OCI-LY7 (cell line): Measurements from ENCODE around the gene PHF14. TPM values are rescaled to one million over a fixed set of nuclear protein-coding genes. Genes with fewer than 3 reads are reported as not detected.
"Not testable (repeated sequence)": the region's sequence is repeated elsewhere in the genome, so short reads cannot be mapped to it uniquely, and the experiment has no call there.

Source experiments
- BruUV-seq: library from RNA; stranded (reverse); fragments of 400-500 nt; replicated peaks from 2 replicates; lab custom pipeline; 2021; lab: Mats Ljungman, UMichigan
- CTCF ChIA-PET: fragments of 300-600 bp; sonication (Branson Sonifier 250); formaldehyde crosslinking; loops from one replicate; lab custom pipeline; 2022; ENCODE audit warnings: antibody characterized with exemption; ENCODE audit not compliant: unreplicated experiment; lab: Charles Lee
- POLR2A ChIA-PET: fragments of 300-600 bp; sonication (Branson Sonifier 250); formaldehyde crosslinking; loops from one replicate; lab custom pipeline; 2022; ENCODE audit warnings: antibody characterized with exemption; lab: Charles Lee
- DNase-seq: peaks from one replicate; pipeline ENCODE4 v3.0.0-alpha.2; 2015; ENCODE audit warnings: low spot score
- H2AFZ ChIP-seq: fragments of 200-600 bp; sonication (generic), shearing (Covaris generic); 2 replicates; pipeline ENCODE4 v1.6.1; 2014; ENCODE audit warnings: mild to moderate bottlenecking, antibody characterized with exemption, low read length, moderate library complexity
- H3K27ac ChIP-seq: fragments of 200-600 bp; sonication (generic); 2 replicates; pipeline ENCODE4 v1.5.1; 2014; ENCODE audit warnings: mixed run types, low read depth, mild to moderate bottlenecking, moderate library complexity, low read length, inconsistent platforms; ENCODE audit not compliant: poor library complexity, severe bottlenecking
- H3K36me3 ChIP-seq: fragments of 200-600 bp; sonication (generic); 2 replicates; pipeline ENCODE4 v1.6.1; 2014; ENCODE audit warnings: mild to moderate bottlenecking, antibody characterized with exemption, low read length, moderate library complexity, mixed read lengths; ENCODE audit not compliant: insufficient read depth
- H3K4me1 ChIP-seq: fragments of 200-600 bp; sonication (generic); 2 replicates; pipeline ENCODE4 v1.5.1; 2014; ENCODE audit warnings: mild to moderate bottlenecking, low read length; ENCODE audit not compliant: insufficient read depth, poor library complexity, severe bottlenecking
- H3K4me2 ChIP-seq: fragments of 200-600 bp; sonication (generic); 2 replicates; pipeline ENCODE4 v1.6.1; 2014; ENCODE audit warnings: mild to moderate bottlenecking, low read length
- H3K4me3 ChIP-seq: fragments of 200-600 bp; sonication (generic); 2 replicates; pipeline ENCODE4 v1.5.1; 2014; ENCODE audit warnings: mild to moderate bottlenecking, low read depth, low read length; ENCODE audit not compliant: poor library complexity, severe bottlenecking
- H3K79me2 ChIP-seq: fragments of 200-600 bp; sonication (generic); 2 replicates; pipeline ENCODE4 v1.6.1; 2016; ENCODE audit warnings: low read depth, mild to moderate bottlenecking, low read length, moderate library complexity, mixed read lengths; ENCODE audit not compliant: insufficient read depth
- H3K9me2 ChIP-seq: fragments of 200-600 bp; sonication (generic); 2 replicates; pipeline ENCODE4 v1.6.1; 2016; ENCODE audit warnings: mild to moderate bottlenecking, low read length, mixed read lengths; ENCODE audit not compliant: insufficient read depth
- H3K9me3 ChIP-seq: fragments of 200-600 bp; sonication (generic); 2 replicates; pipeline ENCODE4 v1.6.1; 2014; ENCODE audit warnings: mild to moderate bottlenecking, mixed run types, low read length, mixed read lengths
- H4K20me1 ChIP-seq: fragments of 200-600 bp; sonication (generic); 2 replicates; pipeline ENCODE4 v1.6.1; 2014; ENCODE audit warnings: mild to moderate bottlenecking, antibody characterized with exemption, low read length, moderate library complexity, mixed read lengths; ENCODE audit not compliant: insufficient read depth
- EZH2phosphoT487 ChIP-seq: fragments of 200-600 bp; sonication (generic); IDR thresholded peaks from 2 replicates; pipeline ENCODE4 v1.6.1; 2018; ENCODE audit warnings: low read depth, borderline replicate concordance, mild to moderate bottlenecking, mixed run types, antibody characterized with exemption, low read length, moderate library complexity, mixed read lengths
- intact Hi-C: fragments of 100-400 bp; cut with micrococcal nuclease; formaldehyde crosslinking; loops from one replicate; pipeline ENCODE4 v1.10.0; 2022; ENCODE audit not compliant: unreplicated experiment
- total RNA-seq, 2 experiments: library from RNA; depleted of rRNA in 1 of 2; stranded (reverse); fragments of >200 nt in 1 of 2; shearing (Covaris generic) in 1 of 2; gene quantifications; 2 replicates each; pipeline ENCODE4 v1.2.3, GENCODE V29; 2014 to 2022
- TF ChIP-seq, protein P1 (sequence below): fragments of 200-600 bp; sonication (generic); conservative IDR thresholded peaks from 2 replicates; pipeline ENCODE4 v1.5.1; 2014; ENCODE audit warnings: mild to moderate bottlenecking, antibody characterized with exemption, low read length, moderate library complexity, mixed read lengths

PHF14 gene
- total RNA-seq, 2 experiments from 2014 or later = 39.9 to 55.5 TPM

DNA sequence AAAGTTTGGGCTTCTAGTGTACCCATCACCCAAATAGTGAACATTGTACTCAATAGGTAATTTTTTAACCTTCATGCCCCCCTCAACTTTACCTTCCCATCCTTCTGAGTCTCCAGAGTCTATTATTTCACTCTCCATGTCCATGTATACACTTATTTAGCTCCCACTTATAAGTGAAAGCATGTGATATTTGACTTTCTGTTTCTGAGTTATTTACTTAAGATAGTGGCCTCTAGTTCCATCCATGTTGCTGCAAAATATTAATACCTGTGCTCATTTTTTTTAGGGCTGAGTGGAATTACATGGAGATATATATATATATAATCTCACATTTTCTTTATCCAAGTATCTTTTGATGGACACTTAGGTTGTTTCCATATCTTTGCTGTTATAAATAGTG is 21.1 kb upstream of the PHF14 start:
- Histone ChIP-seq H3K9me2 (no peaks in the 10 kb centered on the region), H3K79me2 (no peaks in the 10 kb centered on the region), H4K20me1 (no peaks in the 10 kb centered on the region), H3K4me3 (no peak overlapping the region), H3K9me3 (no peaks in the 10 kb centered on the region), H2AFZ (no peak overlapping the region), H3K27ac (no peak overlapping the region), H3K4me1 (peaks cover 3% of the 10 kb centered on the region), H3K4me2 (no peak overlapping the region), H3K36me3 (no peaks in the 10 kb centered on the region)
- TF ChIP-seq, protein P1, sequence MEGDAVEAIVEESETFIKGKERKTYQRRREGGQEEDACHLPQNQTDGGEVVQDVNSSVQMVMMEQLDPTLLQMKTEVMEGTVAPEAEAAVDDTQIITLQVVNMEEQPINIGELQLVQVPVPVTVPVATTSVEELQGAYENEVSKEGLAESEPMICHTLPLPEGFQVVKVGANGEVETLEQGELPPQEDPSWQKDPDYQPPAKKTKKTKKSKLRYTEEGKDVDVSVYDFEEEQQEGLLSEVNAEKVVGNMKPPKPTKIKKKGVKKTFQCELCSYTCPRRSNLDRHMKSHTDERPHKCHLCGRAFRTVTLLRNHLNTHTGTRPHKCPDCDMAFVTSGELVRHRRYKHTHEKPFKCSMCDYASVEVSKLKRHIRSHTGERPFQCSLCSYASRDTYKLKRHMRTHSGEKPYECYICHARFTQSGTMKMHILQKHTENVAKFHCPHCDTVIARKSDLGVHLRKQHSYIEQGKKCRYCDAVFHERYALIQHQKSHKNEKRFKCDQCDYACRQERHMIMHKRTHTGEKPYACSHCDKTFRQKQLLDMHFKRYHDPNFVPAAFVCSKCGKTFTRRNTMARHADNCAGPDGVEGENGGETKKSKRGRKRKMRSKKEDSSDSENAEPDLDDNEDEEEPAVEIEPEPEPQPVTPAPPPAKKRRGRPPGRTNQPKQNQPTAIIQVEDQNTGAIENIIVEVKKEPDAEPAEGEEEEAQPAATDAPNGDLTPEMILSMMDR = no peak
- no peak for TF ChIP-seq EZH2phosphoT487
- ChIA-PET POLR2A (no interaction called here), CTCF (no interaction called here)
- no peak for DNase-seq
- intact Hi-C loops = no loop called here
- BruUV-seq = no TSS peak

DNA sequence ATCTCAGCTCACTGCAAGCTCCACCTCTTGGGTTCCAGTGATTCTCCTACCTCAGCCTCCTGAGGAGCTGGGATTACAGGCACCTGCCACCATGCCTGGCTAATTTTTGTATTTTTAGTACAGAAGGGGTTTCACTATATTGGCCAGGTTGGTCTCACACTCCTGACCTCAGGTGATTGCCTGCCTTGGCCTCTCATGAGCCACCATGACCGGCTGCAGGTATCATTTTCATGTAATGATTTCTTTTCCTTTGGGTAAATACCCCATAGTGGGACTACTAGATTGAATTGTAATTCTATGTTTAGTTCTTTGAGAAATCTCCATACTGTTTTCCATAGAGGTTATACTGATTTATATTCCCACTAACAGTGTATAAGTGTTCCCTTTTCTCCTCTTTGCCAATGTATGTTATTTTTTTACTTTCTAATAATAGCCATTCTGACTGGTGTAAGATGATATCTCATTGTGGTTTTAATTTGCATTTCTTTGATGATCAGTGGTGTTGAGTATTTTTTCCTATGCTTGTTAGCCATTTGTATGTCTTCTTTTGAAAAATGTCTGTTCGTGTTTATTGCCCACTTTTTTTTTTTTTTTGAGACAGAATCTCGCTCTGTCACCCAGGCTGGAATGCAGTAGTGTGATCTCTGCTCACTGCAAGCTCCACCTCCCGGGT is 20.5 kb upstream of the PHF14 start:
- H3K27ac ChIP-seq, DNase-seq, H3K9me2 ChIP-seq, BruUV-seq, H3K9me3 ChIP-seq, H3K4me3 ChIP-seq, H3K79me2 ChIP-seq, CTCF ChIA-PET, H3K4me1 ChIP-seq, H3K4me2 ChIP-seq, H4K20me1 ChIP-seq, H3K36me3 ChIP-seq, H2AFZ ChIP-seq, intact Hi-C loops: not testable (repeated sequence)
- POLR2A ChIA-PET = interaction anchor here (0.7 kb wide), 1 partner anchor 50 kb away, joined by 4 read pairs; no protein-coding TSS in a partner anchor

DNA sequence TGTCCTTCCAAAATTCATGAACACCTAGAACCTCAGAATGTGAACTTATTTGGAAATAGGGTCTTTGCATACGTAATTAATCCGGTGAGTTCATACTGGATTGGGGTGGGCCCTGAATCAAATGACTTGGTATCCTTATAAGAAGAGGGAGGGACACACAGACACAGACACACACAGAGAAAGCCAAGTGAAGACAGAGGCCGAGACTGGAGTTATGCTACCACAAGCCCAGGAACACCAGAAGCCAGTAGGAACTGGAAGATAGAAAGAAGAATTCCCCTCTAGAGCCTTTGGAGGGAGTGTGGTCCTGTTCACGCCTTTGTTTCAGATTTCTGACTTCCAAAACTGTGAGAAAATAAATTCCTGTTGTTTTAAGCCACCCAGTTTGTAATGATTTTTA is 17.1 kb upstream of the PHF14 start:
- intact Hi-C loops = no loop called here
- Histone ChIP-seq H2AFZ (no peak overlapping the region), H3K9me2 (no peaks in the 10 kb centered on the region), H3K36me3 (no peaks in the 10 kb centered on the region), H3K4me3 (no peak overlapping the region), H3K4me2 (no peak overlapping the region), H3K9me3 (no peaks in the 10 kb centered on the region), H3K4me1 (peaks cover 3% of the 10 kb centered on the region), H4K20me1 (no peaks in the 10 kb centered on the region), H3K79me2 (no peaks in the 10 kb centered on the region), H3K27ac (no peak overlapping the region)
- no peak for TF ChIP-seq EZH2phosphoT487
- TF ChIP-seq, protein P1 = no peak
- ChIA-PET POLR2A (no interaction called here), CTCF (no interaction called here)
- BruUV-seq = no TSS peak
- no peak for DNase-seq

DNA sequence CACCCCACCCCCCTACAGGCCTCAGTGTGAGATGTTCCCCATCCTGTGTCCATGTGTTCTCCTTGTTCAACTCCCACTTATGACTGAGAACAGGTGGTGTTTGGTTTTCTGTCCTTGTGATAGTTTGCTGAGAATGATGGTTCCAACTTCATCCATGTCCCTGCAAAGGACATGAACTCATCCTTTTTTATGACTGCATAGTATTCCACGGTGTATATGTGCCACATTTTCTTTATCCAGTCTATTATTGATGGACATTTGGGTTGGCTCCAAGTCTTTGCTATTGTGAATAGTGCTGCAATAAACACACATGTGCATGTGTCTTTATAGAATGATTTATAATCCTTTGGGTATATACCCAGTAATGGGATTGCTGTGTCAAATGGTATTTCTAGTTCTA is 13.4 kb upstream of the PHF14 start:
- H3K36me3 ChIP-seq, H3K4me3 ChIP-seq, H3K4me1 ChIP-seq, intact Hi-C loops, DNase-seq, H3K4me2 ChIP-seq, BruUV-seq, H3K79me2 ChIP-seq, H4K20me1 ChIP-seq, H2AFZ ChIP-seq, CTCF ChIA-PET, H3K9me3 ChIP-seq, POLR2A ChIA-PET, H3K27ac ChIP-seq, H3K9me2 ChIP-seq: not testable (repeated sequence)

DNA sequence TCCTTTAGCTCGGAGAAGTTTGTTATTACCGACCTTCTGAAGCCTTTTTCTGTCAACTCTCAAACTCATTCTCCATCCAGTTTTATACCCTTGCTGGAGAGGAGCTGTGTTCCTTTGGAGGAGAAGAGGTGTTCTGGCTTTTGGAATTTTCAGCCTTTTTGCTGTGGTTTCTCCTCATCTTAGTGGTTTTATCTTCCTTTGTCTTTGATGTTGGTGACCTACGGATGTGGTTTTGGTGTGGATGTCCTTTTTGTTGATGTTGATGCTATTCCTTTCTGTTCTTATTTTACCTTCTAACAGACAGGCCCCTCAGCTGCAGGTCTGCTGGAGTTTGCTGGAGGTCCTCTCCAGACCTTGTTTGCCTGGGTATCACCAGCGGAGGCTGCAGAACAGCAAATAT is 8.7 kb upstream of the PHF14 start:
- CTCF ChIA-PET, H2AFZ ChIP-seq, H3K4me2 ChIP-seq, H3K9me2 ChIP-seq, H4K20me1 ChIP-seq, POLR2A ChIA-PET, intact Hi-C loops, BruUV-seq, H3K4me1 ChIP-seq, H3K36me3 ChIP-seq, H3K4me3 ChIP-seq, H3K27ac ChIP-seq, DNase-seq, H3K79me2 ChIP-seq: not testable (repeated sequence)
- peaks cover 19% of the 10 kb centered on the region; the same call in 1 of the 2 replicates for H3K9me3 ChIP-seq
